Measurements from ENCODE around the gene SLC25A46.
A peak's percentile ranks its signal among the peaks of the same experiment; 100 is the strongest.
"Not testable (repeated sequence)": the region's sequence is repeated elsewhere in the genome, so short reads cannot be mapped to it uniquely, and the experiment has no call there.

SLC25A46 gene

GRCh38 chr5:110757118-110757729 is 18.4 kb downstream of the SLC25A46 start:
- DNase-seq, result peak; percentile 56 to 72 (median 71)

- DNase-seq, result no peak
Observed at GRCh38 chr5:110760158-110760557, 21.4 kb downstream of the SLC25A46 start.

DNA sequence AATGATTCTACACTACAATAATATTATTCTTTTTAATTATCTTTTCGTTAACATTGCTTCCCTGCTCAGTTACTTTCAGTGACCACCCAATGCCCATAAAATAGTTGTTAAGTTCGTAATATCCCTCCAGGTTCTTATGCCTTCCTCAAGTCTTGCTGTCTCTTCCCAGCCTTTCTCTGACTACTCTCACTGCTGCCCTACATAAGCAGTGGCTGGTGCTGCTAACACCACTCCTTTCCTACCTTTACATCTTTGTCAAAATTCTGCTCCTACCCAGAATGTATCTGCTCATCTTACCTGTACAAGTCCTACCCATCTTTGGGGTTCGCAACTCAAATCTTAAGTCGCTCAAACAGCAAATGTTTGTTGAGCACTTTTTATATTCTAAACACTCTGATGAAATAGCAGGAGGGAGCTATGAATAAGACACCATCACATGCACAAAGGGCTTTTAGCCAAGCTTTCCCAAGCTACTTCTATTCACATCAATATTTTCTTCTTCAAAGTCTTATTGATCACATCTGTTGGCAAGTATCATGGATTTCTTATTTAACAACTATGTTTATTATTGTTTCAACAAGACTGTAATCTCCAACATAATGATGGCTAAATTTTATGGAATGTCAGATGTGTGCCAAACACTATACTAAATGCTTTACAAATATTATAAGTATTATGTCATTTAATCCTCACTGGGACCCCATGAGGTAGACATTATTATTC is 29.5 kb downstream of the SLC25A46 start:
- no peak for DNase-seq

DNA sequence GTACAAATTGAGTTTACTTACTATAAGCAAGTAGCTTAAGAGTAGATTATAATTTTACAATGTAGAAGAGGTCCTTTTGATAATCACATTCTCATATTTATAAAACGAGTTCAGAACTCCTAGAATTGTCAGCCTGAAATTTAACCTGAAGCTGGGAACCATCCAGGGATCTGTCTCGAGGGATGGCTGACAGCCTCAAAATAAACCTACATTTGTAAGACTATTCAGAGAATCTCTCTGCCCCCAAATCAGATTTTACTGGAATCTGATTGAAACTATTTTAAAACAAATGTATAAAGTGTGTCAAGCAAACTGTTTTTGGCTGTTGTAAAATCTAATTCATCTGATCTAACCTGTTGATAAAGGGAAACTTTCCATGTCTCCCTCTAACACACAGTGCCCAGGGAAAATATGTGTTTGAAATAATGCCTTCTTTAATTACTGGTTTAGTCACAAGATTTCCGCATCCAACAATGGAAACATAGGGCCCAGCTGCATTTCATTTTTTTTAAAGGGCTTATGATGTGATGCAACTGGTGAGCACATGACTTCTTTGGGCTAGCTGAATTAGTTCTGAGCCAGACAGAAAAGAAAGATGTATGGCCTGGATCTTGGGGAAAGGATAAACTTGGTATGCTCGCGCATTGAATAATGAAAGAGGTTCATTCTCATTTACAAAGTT is 30.3 kb downstream of the SLC25A46 start:
- DNase-seq, result peak in 1 of 3 donors; percentile 2

GRCh38 chr5:110770286-110770685 is 31.5 kb downstream of the SLC25A46 start:
- no peak for DNase-seq

DNA sequence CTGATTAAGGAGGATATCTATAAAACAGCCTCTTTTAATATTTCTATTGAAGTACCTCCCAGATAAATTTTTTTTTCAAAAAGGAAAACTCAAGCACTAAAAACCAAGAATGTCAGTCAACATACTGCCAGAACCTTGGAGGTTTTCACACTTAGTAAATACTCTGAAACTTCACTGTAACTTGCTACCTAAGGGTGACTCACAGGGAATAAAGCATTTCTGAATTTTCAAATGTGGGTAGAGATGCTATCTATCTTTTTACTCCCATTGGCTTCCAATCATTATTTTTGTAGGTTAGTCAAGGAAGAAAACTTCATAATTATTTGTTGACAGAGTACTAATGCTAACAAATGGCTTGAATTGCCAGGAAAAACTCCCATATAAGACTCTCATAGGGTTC is 46.1 kb downstream of the SLC25A46 start:
- DNase-seq, result no peak

GRCh38 chr5:110785356-110785755 is 46.5 kb downstream of the SLC25A46 start:
- no peak for DNase-seq

- DNase-seq, result not testable (repeated sequence)
Observed at GRCh38 chr5:110788006-110788405, 49.2 kb downstream of the SLC25A46 start.

DNA sequence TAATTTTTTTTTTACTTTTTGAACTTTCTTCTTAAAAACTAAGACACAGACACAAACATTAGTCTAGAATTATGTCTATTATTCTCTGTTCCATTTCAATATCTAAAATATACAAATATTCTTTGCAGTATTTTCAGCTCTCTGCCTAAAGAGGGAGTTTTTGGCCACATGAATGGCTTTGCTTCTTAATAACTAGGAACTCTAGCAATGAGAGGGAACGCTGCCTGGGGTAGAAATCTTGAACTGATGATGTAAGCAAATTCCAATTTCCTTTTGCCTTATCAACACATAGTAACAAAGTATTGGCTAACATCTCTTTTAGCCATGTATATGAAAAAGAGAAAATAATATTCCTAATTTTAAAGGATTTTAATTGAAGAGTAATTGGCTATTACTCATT is 51.9 kb downstream of the SLC25A46 start:
- DNase-seq, result no peak

DNA sequence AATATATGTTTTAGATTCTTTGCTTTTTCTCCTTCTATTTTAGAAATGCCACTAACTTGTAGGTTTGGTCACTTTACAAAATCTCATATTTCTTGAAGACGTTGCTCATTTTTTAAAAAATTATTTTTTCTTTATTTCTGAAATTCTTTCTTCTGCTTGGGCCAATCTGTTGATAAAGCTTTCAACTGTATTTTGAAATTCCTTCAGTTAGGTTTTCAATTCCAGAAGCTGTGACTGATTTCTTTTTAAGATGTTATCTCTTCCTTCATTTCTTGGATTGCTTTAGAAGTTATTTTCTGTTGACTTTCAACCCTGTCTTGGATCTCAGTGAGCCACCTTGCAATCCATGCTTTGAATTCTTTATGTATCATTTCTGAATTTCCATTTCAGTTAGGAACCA is 64.2 kb downstream of the SLC25A46 start:
- no peak for DNase-seq

DNA sequence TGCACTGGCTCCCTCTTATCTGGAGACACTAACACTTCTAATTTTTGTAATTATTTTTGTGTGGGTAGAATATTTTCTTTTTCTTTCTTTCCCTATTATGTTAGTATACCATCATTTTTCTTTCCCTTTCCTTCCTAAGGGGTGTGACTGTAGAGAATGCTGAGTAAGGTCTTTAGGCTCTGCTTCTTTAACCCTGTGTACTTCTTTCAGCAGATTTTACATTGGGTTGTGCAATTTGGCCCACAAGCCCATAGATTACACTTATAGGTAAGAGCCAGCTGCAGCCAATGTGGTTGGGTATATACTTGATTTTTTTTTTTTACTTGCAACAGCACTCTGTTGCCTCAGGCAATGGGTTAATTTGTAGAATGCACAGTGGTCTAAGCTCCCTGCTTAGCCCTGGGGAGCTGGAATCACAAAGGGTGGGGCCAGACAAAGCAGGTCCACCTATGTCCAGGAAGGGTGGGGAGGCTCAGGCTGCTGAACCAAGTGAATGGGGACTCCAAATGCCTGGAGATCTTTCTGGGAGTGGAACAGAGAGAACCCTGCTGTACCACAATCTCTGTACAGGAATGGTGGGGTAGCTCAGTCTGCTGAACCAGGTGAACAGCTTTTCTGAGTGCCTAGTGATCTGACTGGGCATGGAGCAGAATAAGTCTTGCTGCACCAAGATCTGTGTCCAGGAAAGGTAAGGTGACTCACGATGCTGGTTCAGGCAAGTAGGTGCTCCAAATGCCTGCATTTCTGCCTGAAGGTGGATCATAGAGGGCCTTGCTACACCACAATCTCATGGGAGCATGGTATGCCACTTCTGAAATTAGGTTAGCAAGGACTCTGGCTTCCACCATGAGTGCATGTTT is 64.9 kb downstream of the SLC25A46 start:
- no peak for DNase-seq

- no peak for DNase-seq
Observed at GRCh38 chr5:110807169-110807568, 68.4 kb downstream of the SLC25A46 start.

- DNase-seq, result no peak
Observed at GRCh38 chr5:110809006-110809405, 70.2 kb downstream of the SLC25A46 start.
